H9 (cell line): Measurements from ENCODE around the gene CNN3. TPM values are rescaled to one million over a fixed set of nuclear protein-coding genes. Genes with fewer than 3 reads are reported as not detected.

Source experiments
- DNase-seq: peaks from one replicate; pipeline ENCODE4 v3.0.0-alpha.2; 2017
- H2AFZ ChIP-seq: one replicate; pipeline ENCODE4 v1.6.1; 2013; ENCODE audit warnings: mild to moderate bottlenecking, low read length, control low read depth, moderate library complexity
- H2AK5ac ChIP-seq: 2 replicates; pipeline ENCODE4 v1.6.1; 2013; ENCODE audit warnings: low read length, control low read depth, mixed read lengths; ENCODE audit not compliant: insufficient read length
- H2BK120ac ChIP-seq: one replicate; pipeline ENCODE4 v1.6.1; 2013; ENCODE audit warnings: low read depth, mild to moderate bottlenecking, low read length, control low read depth, inconsistent platforms; ENCODE audit not compliant: poor library complexity, severe bottlenecking
- H2BK12ac ChIP-seq: 2 replicates; pipeline ENCODE4 v1.6.1; 2013; ENCODE audit warnings: low read length, control low read depth, mixed read lengths, low read depth; ENCODE audit not compliant: insufficient read length
- H2BK15ac ChIP-seq: 2 replicates; pipeline ENCODE4 v1.6.1; 2013; ENCODE audit warnings: low read depth, low read length, control low read depth
- H2BK20ac ChIP-seq: one replicate; pipeline ENCODE4 v1.6.1; 2013; ENCODE audit warnings: low read depth, mild to moderate bottlenecking, low read length, control low read depth, inconsistent platforms; ENCODE audit not compliant: poor library complexity, severe bottlenecking
- H2BK5ac ChIP-seq: 2 replicates; pipeline ENCODE4 v1.6.1; 2013; ENCODE audit warnings: low read length, control low read depth, mixed read lengths; ENCODE audit not compliant: insufficient read length
- H3K14ac ChIP-seq: 2 replicates; pipeline ENCODE4 v1.6.1; 2013; ENCODE audit warnings: low read length, control low read depth; ENCODE audit not compliant: insufficient read depth
- H3K18ac ChIP-seq: 2 replicates; pipeline ENCODE4 v1.6.1; 2013; ENCODE audit warnings: low read depth, mild to moderate bottlenecking, mixed read lengths, low read length, control low read depth; ENCODE audit not compliant: insufficient read length
- H3K23ac ChIP-seq: 2 replicates; pipeline ENCODE4 v1.6.1; 2013; ENCODE audit warnings: low read length, control low read depth, mixed read lengths, low read depth; ENCODE audit not compliant: insufficient read length
- H3K23me2 ChIP-seq: 2 replicates; pipeline ENCODE4 v1.6.1; 2013; ENCODE audit warnings: low read depth, mild to moderate bottlenecking, mixed read lengths, low read length, control low read depth; ENCODE audit not compliant: insufficient read length, poor library complexity, severe bottlenecking
- H3K27ac ChIP-seq: 2 replicates; pipeline ENCODE4 v1.5.1; 2013; ENCODE audit warnings: low read length, control low read depth, mixed read lengths, low read depth; ENCODE audit not compliant: insufficient read length
- H3K27me3 ChIP-seq: 2 replicates; pipeline ENCODE4 v1.6.1; 2013; ENCODE audit warnings: low read length, control low read depth, inconsistent platforms; ENCODE audit not compliant: insufficient read depth
- H3K4ac ChIP-seq: 2 replicates; pipeline ENCODE4 v1.6.1; 2013; ENCODE audit warnings: low read depth, mild to moderate bottlenecking, control low read depth, inconsistent platforms, low read length, moderate library complexity
- H3K4me1 ChIP-seq: 2 replicates; pipeline ENCODE4 v1.6.1; 2013; ENCODE audit warnings: low read length, control low read depth, inconsistent platforms; ENCODE audit not compliant: insufficient read depth
- H3K4me2 ChIP-seq: 2 replicates; pipeline ENCODE4 v1.6.1; 2013; ENCODE audit warnings: low read length, control low read depth, mixed read lengths; ENCODE audit not compliant: insufficient read length, insufficient read depth
- H3K56ac ChIP-seq: 2 replicates; pipeline ENCODE4 v1.6.1; 2013; ENCODE audit warnings: low read depth, mild to moderate bottlenecking, mixed read lengths, low read length, control low read depth; ENCODE audit not compliant: insufficient read length
- H3K79me1 ChIP-seq: 2 replicates; pipeline ENCODE4 v1.6.1; 2013; ENCODE audit warnings: low read depth, mild to moderate bottlenecking, moderate library complexity, low read length, control low read depth, inconsistent platforms; ENCODE audit not compliant: insufficient read depth, poor library complexity, severe bottlenecking
- H3K79me2 ChIP-seq: 2 replicates; pipeline ENCODE4 v1.6.1; 2013; ENCODE audit warnings: low read length, control low read depth, inconsistent platforms; ENCODE audit not compliant: insufficient read depth
- H3K9ac ChIP-seq: 2 replicates; pipeline ENCODE4 v1.6.1; 2013; ENCODE audit warnings: low read length, control low read depth, mixed read lengths; ENCODE audit not compliant: insufficient read length; ENCODE audit errors: extremely low read depth
- H3K9me3 ChIP-seq: one replicate; pipeline ENCODE4 v1.6.1; 2013; ENCODE audit warnings: low read depth, low read length, inconsistent platforms; ENCODE audit not compliant: control insufficient read depth
- H3T11ph ChIP-seq: one replicate; pipeline ENCODE4 v1.6.1; 2013; ENCODE audit warnings: mild to moderate bottlenecking, low read length, control low read depth, inconsistent platforms
- H4K20me1 ChIP-seq: one replicate; pipeline ENCODE4 v1.6.1; 2013; ENCODE audit not compliant: control insufficient read depth, insufficient read length, insufficient read depth
- H4K5ac ChIP-seq: 2 replicates; pipeline ENCODE4 v1.6.1; 2013; ENCODE audit warnings: low read depth, mild to moderate bottlenecking, mixed read lengths, low read length, control low read depth; ENCODE audit not compliant: insufficient read length
- H4K8ac ChIP-seq: replicated peaks from 2 replicates; pipeline ENCODE4 v1.6.1; 2013; ENCODE audit warnings: low read length, control low read depth, mixed read lengths, low read depth; ENCODE audit not compliant: insufficient read length
- H4K91ac ChIP-seq: 2 replicates; pipeline ENCODE4 v1.6.1; 2013; ENCODE audit warnings: low read depth, mild to moderate bottlenecking, moderate library complexity, mixed read lengths, low read length, control low read depth; ENCODE audit not compliant: insufficient read length
- H3K27ac Mint-ChIP-seq, 3 experiments: 2 replicates in 2 of 3; 3 replicates in 1 of 3; pipeline ENCODE4 v1.8.0; 2020 to 2021; ENCODE audit warnings: mixed read lengths in 3 of 3, mild to moderate bottlenecking in 1 of 3, moderate library complexity in 1 of 3
- H3K27me3 Mint-ChIP-seq: 2 replicates; pipeline ENCODE4 v1.8.0; 2021; ENCODE audit warnings: low read depth, mild to moderate bottlenecking, moderate library complexity, mixed read lengths
- H3K36me3 Mint-ChIP-seq, 3 experiments: 2 replicates in 2 of 3; 3 replicates in 1 of 3; pipeline ENCODE4 v1.8.0; 2020 to 2021; ENCODE audit warnings: low read depth in 3 of 3, mixed read lengths in 3 of 3; ENCODE audit not compliant: insufficient read depth in 1 of 3
- H3K4me1 Mint-ChIP-seq, 2 experiments: 2 replicates each; pipeline ENCODE4 v1.8.0; 2020; ENCODE audit warnings: mixed read lengths in 2 of 2
- H3K4me3 Mint-ChIP-seq, 2 experiments: 2 replicates in 1 of 2; 3 replicates in 1 of 2; pipeline ENCODE4 v1.8.0; 2020 to 2021; ENCODE audit warnings: mild to moderate bottlenecking in 2 of 2, mixed read lengths in 2 of 2, moderate library complexity in 1 of 2
- H3K9me3 Mint-ChIP-seq, 2 experiments: 2 replicates in 1 of 2; 3 replicates in 1 of 2; pipeline ENCODE4 v1.8.0; 2020; ENCODE audit warnings: mild to moderate bottlenecking in 2 of 2, mixed read lengths in 2 of 2, moderate library complexity in 1 of 2
- WGBS: extraction: QIAGEN DNeasy Blood & Tissue Kit; methylation state at CpG from one replicate; pipeline ENCODE4 v1.1.7; 2013; ENCODE audit warnings: missing lambda C conversion rate, low lambda C conversion rate, mixed read lengths; ENCODE audit not compliant: insufficient read length; ENCODE audit errors: extremely low coverage; 5-methylcytosine and 5-hydroxymethylcytosine counted together
- total RNA-seq: library from RNA; stranded (reverse); gene quantifications from 2 replicates; pipeline ENCODE4 v1.2.1, GENCODE V29; 2021
- TF ChIP-seq, protein P1 (sequence below): fragments of 200-600 bp; sonication (generic); conservative IDR thresholded peaks from 3 replicates; pipeline ENCODE4 v1.8.0; 2021; ENCODE audit warnings: antibody characterized with exemption, mild to moderate bottlenecking

Gene CNN3
- total RNA-seq, 1 experiment from 2014 or later, result 279 TPM

DNA sequence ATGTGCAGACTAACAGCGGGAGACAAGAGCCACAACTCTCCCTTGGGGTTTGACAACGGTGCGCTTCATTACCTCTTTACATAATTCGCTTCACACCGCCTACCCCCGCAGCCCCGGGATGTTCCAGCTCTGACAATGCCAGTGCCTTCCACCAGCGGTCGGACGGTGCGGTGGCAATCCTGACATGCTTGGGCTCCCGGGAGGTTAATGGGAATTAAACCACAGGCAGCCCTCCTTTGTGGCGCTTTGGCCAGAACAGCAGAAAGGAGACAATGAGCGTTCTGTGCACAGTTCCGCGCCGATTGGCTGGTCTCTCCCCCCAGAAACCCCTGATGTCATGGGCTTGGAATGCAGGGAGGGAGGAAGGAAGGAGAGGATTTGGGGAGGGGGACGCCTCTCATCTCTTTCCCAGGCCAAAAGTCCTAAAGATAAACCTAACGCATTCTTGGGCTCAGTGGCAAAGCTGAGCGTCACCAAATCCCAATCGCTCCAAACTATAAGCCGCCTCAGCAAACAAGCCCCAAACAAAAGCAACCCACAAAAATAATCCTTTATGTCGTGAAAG is 1.3 kb downstream of the CNN3 start:
- Mint-ChIP-seq H3K4me3 (peak overlapping the region; percentile 95 to 98), H3K27ac (peak overlapping the region; percentile 100), H3K36me3 (peaks cover 18 to 37% (median 31%) of the 10 kb centered on the region in 3 experiments), H3K27me3 (no peaks in the 10 kb centered on the region), H3K9me3 (peaks cover 0 to 2% of the 10 kb centered on the region in 2 experiments; a peak in 1 of 5 replicates), H3K4me1 (peaks cover 71 to 78% of the 10 kb centered on the region in 2 experiments)
- H3K9me3 ChIP-seq, result no peaks in the 10 kb centered on the region
- peak overlapping the region; percentile 97; the same call in 1 of the 2 replicates for H3K4ac ChIP-seq
- H4K8ac ChIP-seq, result no peak overlapping the region
- peak overlapping the region; percentile 78 for H2BK120ac ChIP-seq
- H3K4me2 ChIP-seq, result peak overlapping the region; percentile 79
- no peaks in the 10 kb centered on the region for H4K20me1 ChIP-seq
- peaks cover 18% of the 10 kb centered on the region for H3K23me2 ChIP-seq
- H4K5ac ChIP-seq, result peak overlapping the region; percentile 76
- H3K27me3 ChIP-seq, result no peaks in the 10 kb centered on the region
- peak overlapping the region; percentile 47 for H2BK12ac ChIP-seq
- peak overlapping the region; percentile 99 for H4K91ac ChIP-seq
- peak overlapping the region; percentile 92 for H3K9ac ChIP-seq
- no peak overlapping the region for H2AK5ac ChIP-seq
- no peak overlapping the region for H2BK15ac ChIP-seq
- peaks cover 19% of the 10 kb centered on the region; the same call in 1 of the 2 replicates for H3K4me1 ChIP-seq
- H3K23ac ChIP-seq, result peak overlapping the region; percentile 43
- WGBS, result no CpG with 5 or more reads among the region's 23 CpGs
- peak overlapping the region; percentile 82 for H3K27ac ChIP-seq
- H3K18ac ChIP-seq, result peak overlapping the region; percentile 90
- H3T11ph ChIP-seq, result no peak overlapping the region
- peak overlapping the region; percentile 36 for H2BK5ac ChIP-seq
- peaks cover 5% of the 10 kb centered on the region for H3K79me1 ChIP-seq
- peaks cover 35% of the 10 kb centered on the region for H3K79me2 ChIP-seq
- DNase-seq, result peak; percentile 92
- H2BK20ac ChIP-seq, result no peak overlapping the region
- peak overlapping the region; percentile 67 for H3K56ac ChIP-seq
- H3K14ac ChIP-seq, result peak overlapping the region; percentile 93; the same call in 1 of the 2 replicates
- TF ChIP-seq, protein P1, sequence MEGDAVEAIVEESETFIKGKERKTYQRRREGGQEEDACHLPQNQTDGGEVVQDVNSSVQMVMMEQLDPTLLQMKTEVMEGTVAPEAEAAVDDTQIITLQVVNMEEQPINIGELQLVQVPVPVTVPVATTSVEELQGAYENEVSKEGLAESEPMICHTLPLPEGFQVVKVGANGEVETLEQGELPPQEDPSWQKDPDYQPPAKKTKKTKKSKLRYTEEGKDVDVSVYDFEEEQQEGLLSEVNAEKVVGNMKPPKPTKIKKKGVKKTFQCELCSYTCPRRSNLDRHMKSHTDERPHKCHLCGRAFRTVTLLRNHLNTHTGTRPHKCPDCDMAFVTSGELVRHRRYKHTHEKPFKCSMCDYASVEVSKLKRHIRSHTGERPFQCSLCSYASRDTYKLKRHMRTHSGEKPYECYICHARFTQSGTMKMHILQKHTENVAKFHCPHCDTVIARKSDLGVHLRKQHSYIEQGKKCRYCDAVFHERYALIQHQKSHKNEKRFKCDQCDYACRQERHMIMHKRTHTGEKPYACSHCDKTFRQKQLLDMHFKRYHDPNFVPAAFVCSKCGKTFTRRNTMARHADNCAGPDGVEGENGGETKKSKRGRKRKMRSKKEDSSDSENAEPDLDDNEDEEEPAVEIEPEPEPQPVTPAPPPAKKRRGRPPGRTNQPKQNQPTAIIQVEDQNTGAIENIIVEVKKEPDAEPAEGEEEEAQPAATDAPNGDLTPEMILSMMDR, result peak; percentile 30; the same call in 2 of the 3 replicates
- no peak overlapping the region for H2AFZ ChIP-seq
